Lower lobe of right lung (tissue), 2 donors: ENCODE results near the gene BICDL2. TPM values are rescaled to one million over a fixed set of nuclear protein-coding genes. Genes with fewer than 3 reads are reported as not detected.

Experiments
- ATAC-seq, 2 donors: fragments of 200-7000 bp; cut with Tn5 transposase; one replicate each; pipeline ENCODE4 v1.9.1; 2020 to 2022; ENCODE audit warnings: mild to moderate bottlenecking in 2 of 2, moderate library complexity in 2 of 2
- DNase-seq: peaks from one replicate; pipeline ENCODE4 v3.0.0-alpha.2; 2020
- H3K27ac ChIP-seq: fragments of 200-600 bp; one replicate; pipeline ENCODE4 v1.8.0; 2022
- H3K27me3 ChIP-seq: fragments of 200-600 bp; one replicate; pipeline ENCODE4 v1.8.0; 2022; ENCODE audit warnings: low read depth
- H3K36me3 ChIP-seq: fragments of 200-600 bp; one replicate; pipeline ENCODE4 v1.8.0; 2022; ENCODE audit warnings: mild to moderate bottlenecking
- H3K4me1 ChIP-seq: fragments of 200-600 bp; one replicate; pipeline ENCODE4 v1.8.0; 2022
- H3K4me3 ChIP-seq: fragments of 200-600 bp; one replicate; pipeline ENCODE4 v1.8.0; 2022; ENCODE audit warnings: mild to moderate bottlenecking
- H3K9me3 ChIP-seq: fragments of 200-600 bp; one replicate; pipeline ENCODE4 v1.8.0; 2022
- CTCF ChIP-seq: fragments of 200-600 bp; IDR thresholded peaks from one replicate; pipeline ENCODE4 v1.8.0; 2022; ENCODE audit warnings: antibody characterized with exemption, mild to moderate bottlenecking
- intact Hi-C: fragments of 100-400 bp; cut with DNase I; formaldehyde crosslinking; loops from one replicate; pipeline ENCODE4 v1.11.0; 2022
- total RNA-seq: library from RNA; stranded (reverse); fragmentation: NEBNext Ultra II Directional; extraction: Animal tissue kit (Norgen Biotek cat#: 25700); gene quantifications from one replicate; pipeline ENCODE4 v1.2.1, GENCODE V29; 2021
- donor health status: DM: no; HTN: yes; CAD: no; lungs with severe emphysema.

The BICDL2 gene
- total RNA-seq, 1 donor from 2014 or later = 19.5 TPM

- H3K4me3 ChIP-seq = peak within 1 kb of the TSS; percentile 59
- peak within 1 kb of the TSS; percentile 80 for H3K27ac ChIP-seq
- peaks cover 27% of the 10 kb centered on the region for H3K4me1 ChIP-seq
- intact Hi-C loops = no loop called here
- H3K27me3 ChIP-seq = no peaks in the 10 kb centered on the region
- no peaks in the 10 kb centered on the region for H3K9me3 ChIP-seq
- ATAC-seq = peak; percentile 78 to 89
- no peak for TF ChIP-seq CTCF
- H3K36me3 ChIP-seq = peaks cover 4% of the 10 kb centered on the region
- no peak for DNase-seq
Measured at GRCh38 chr16:3065069-3065741, 28.5 kb upstream of the BICDL2 start, which contains the start of gene IL32. IL32 (plus strand) TSS chr16:3065640; CDS start chr16:3065812, 172 bp downstream.

GRCh38 chr16:3063625-3064386 lies 27.1 kb upstream of the BICDL2 start:
- ATAC-seq (no peak), DNase-seq (no peak)
- Histone ChIP-seq H3K27ac (no peak overlapping the region), H3K27me3 (no peaks in the 10 kb centered on the region), H3K9me3 (no peaks in the 10 kb centered on the region), H3K4me1 (peaks cover 35% of the 10 kb centered on the region), H3K36me3 (peaks cover 4% of the 10 kb centered on the region), H3K4me3 (no peak overlapping the region)
- intact Hi-C loops = no loop called here
- TF ChIP-seq CTCF = no peak

- DNase-seq = no peak
- Histone ChIP-seq H3K27ac (no peak overlapping the region), H3K27me3 (no peaks in the 10 kb centered on the region), H3K4me3 (no peak overlapping the region), H3K36me3 (no peaks in the 10 kb centered on the region), H3K4me1 (peaks cover 45% of the 10 kb centered on the region), H3K9me3 (no peaks in the 10 kb centered on the region)
- intact Hi-C loops = no loop called here
- TF ChIP-seq CTCF = no peak
- ATAC-seq = no peak
Measured at GRCh38 chr16:3062553-3062952, 25.8 kb upstream of the BICDL2 start.

- Histone ChIP-seq H3K4me3 (no peak overlapping the region), H3K36me3 (no peaks in the 10 kb centered on the region), H3K9me3 (no peaks in the 10 kb centered on the region), H3K27me3 (no peaks in the 10 kb centered on the region), H3K27ac (peak overlapping the region; percentile 86), H3K4me1 (peaks cover 41% of the 10 kb centered on the region)
- no peak for TF ChIP-seq CTCF
- intact Hi-C loops = no loop called here
- no peak for ATAC-seq
- no peak for DNase-seq
Measured at GRCh38 chr16:3060339-3061127, 23.8 kb upstream of the BICDL2 start.

GRCh38 chr16:3059723-3060242 lies 23.0 kb upstream of the BICDL2 start:
- Histone ChIP-seq H3K27ac (peak overlapping the region; percentile 86), H3K27me3 (no peaks in the 10 kb centered on the region), H3K4me3 (peak overlapping the region; percentile 91), H3K9me3 (no peaks in the 10 kb centered on the region), H3K36me3 (no peaks in the 10 kb centered on the region), H3K4me1 (peaks cover 33% of the 10 kb centered on the region)
- no peak for ATAC-seq
- no peak for TF ChIP-seq CTCF
- DNase-seq = no peak
- intact Hi-C loops = no loop called here
